PC-9 (cell line): ENCODE measurements around the gene GFOD2.

ENCODE experiments used
- EZH2 ChIP-seq: fragments of 200-600 bp; sonication (generic); IDR thresholded peaks from 2 replicates; pipeline ENCODE4 v1.8.0; 2017; ENCODE audit warnings: antibody characterized with exemption, low read depth
- TF ChIP-seq, protein P1 (sequence below): fragments of 200-600 bp; sonication (generic); conservative IDR thresholded peaks from 2 replicates; pipeline ENCODE4 v1.6.1; 2017; ENCODE audit warnings: mixed run types, antibody characterized with exemption, mild to moderate bottlenecking, moderate library complexity

GRCh38 chr16:67707210-67707609 is 11.9 kb downstream of the GFOD2 start:
- TF ChIP-seq, protein P1, sequence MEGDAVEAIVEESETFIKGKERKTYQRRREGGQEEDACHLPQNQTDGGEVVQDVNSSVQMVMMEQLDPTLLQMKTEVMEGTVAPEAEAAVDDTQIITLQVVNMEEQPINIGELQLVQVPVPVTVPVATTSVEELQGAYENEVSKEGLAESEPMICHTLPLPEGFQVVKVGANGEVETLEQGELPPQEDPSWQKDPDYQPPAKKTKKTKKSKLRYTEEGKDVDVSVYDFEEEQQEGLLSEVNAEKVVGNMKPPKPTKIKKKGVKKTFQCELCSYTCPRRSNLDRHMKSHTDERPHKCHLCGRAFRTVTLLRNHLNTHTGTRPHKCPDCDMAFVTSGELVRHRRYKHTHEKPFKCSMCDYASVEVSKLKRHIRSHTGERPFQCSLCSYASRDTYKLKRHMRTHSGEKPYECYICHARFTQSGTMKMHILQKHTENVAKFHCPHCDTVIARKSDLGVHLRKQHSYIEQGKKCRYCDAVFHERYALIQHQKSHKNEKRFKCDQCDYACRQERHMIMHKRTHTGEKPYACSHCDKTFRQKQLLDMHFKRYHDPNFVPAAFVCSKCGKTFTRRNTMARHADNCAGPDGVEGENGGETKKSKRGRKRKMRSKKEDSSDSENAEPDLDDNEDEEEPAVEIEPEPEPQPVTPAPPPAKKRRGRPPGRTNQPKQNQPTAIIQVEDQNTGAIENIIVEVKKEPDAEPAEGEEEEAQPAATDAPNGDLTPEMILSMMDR = no peak
- TF ChIP-seq EZH2 = no peak
